Fibroblast of mammary gland (primary cell): ENCODE measurements around the gene PSME2.

ENCODE experiments used
- DNase-seq: peaks from one replicate; pipeline ENCODE4 v3.0.0-alpha.2; 2010; ENCODE audit warnings: low read depth
- H3K4me3 ChIP-seq: 2 replicates; pipeline ENCODE4 v1.5.1; 2011; ENCODE audit warnings: low read depth, mild to moderate bottlenecking, low read length, moderate library complexity; ENCODE audit not compliant: control insufficient read depth
- TF ChIP-seq, protein P1 (sequence below): conservative IDR thresholded peaks from 2 replicates; pipeline ENCODE4 v1.5.1; 2011; ENCODE audit warnings: low read depth, low read length, inconsistent platforms; ENCODE audit not compliant: control insufficient read depth, insufficient read depth

The PSME2 gene

GRCh38 chr14:24172261-24172860 is 26.0 kb upstream of the PSME2 start:
- H3K4me3 ChIP-seq = peak overlapping the region; percentile 9
- TF ChIP-seq, protein P1, sequence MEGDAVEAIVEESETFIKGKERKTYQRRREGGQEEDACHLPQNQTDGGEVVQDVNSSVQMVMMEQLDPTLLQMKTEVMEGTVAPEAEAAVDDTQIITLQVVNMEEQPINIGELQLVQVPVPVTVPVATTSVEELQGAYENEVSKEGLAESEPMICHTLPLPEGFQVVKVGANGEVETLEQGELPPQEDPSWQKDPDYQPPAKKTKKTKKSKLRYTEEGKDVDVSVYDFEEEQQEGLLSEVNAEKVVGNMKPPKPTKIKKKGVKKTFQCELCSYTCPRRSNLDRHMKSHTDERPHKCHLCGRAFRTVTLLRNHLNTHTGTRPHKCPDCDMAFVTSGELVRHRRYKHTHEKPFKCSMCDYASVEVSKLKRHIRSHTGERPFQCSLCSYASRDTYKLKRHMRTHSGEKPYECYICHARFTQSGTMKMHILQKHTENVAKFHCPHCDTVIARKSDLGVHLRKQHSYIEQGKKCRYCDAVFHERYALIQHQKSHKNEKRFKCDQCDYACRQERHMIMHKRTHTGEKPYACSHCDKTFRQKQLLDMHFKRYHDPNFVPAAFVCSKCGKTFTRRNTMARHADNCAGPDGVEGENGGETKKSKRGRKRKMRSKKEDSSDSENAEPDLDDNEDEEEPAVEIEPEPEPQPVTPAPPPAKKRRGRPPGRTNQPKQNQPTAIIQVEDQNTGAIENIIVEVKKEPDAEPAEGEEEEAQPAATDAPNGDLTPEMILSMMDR = no peak
- no peak for DNase-seq

- peak; percentile 68 for DNase-seq
- peak within 1 kb of the TSS; percentile 9 for H3K4me3 ChIP-seq
- TF ChIP-seq, protein P1 = no peak
Measured at GRCh38 chr14:24171422-24172260, 25.2 kb upstream of the PSME2 start, which contains the start of gene REC8. Gene REC8 (plus strand): TSS chr14:24172080. CDS start chr14:24172553, 473 bp downstream.

DNA sequence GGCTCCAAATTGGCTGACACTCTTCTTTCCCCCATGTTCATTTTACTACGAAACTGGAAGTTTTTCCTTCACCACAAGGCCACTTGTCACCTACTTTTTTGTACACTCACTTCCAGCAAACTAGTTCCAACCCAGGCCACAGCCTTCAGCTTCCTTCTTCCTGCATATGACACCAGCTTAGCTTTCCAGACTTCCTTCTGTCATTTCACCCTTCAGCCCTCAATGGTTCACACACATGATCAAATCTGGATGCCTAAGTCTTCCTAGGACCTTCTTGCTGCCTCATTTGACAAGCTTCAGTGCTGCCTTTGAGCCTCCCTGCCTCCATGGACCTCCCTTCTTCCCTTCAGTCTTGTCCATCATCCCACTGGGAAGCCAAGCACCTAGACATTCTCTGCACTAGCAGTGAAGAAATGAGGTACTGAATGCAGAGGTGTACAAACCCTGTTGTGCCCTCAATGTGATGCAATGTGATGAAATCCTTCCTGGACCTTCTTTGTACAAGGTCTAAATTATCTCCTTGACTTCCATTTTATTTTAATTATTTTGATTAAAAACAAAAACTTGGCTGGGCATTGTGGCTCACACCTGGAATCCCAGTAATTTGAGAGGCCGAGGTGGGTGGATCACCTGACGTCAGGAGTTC is 21.2 kb upstream of the PSME2 start:
- DNase-seq = no peak
- no peak overlapping the region for H3K4me3 ChIP-seq
- TF ChIP-seq, protein P1 = no peak

GRCh38 chr14:24165785-24166184 is 19.4 kb upstream of the PSME2 start:
- no peak for DNase-seq
- TF ChIP-seq, protein P1 = no peak

GRCh38 chr14:24164518-24164991 is 18.1 kb upstream of the PSME2 start:
- no peak for DNase-seq
- no peak overlapping the region for H3K4me3 ChIP-seq
- TF ChIP-seq, protein P1 = no peak

More at GRCh38 chr14:24165785-24166184, 19.4 kb upstream of the PSME2 start:
- H3K4me3 ChIP-seq = no peak overlapping the region

DNA sequence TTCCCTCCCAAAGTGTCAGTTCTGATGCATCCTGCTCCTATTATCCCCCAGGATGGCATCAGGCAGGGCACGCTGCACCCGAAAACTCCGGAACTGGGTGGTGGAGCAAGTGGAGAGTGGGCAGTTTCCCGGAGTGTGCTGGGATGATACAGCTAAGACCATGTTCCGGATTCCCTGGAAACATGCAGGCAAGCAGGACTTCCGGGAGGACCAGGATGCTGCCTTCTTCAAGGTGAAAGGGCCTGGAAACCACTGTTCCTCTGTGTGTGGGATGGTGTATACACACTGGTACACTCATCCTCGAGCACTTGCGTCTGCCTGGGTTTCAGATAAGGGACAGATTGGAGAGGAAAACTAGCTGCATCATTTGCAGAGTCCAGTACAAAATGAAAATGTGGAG is 15.7 kb upstream of the PSME2 start:
- DNase-seq = peak; percentile 48
- peak overlapping the region; percentile 84 for H3K4me3 ChIP-seq
- TF ChIP-seq, protein P1 = no peak
